HepG2 (cell line): ENCODE data around the gene CCDC85C. TPM values are rescaled to one million over a fixed set of nuclear protein-coding genes. Genes with fewer than 3 reads are reported as not detected.

ENCODE experiments used
- ATAC-seq: fragments of 200-7000 bp; cut with Tn5 transposase; 3 replicates; pipeline ENCODE4 v1.9.1; 2020; ENCODE audit warnings: mild to moderate bottlenecking, moderate library complexity
- BruUV-seq: library from RNA; stranded (reverse); fragments of 400-500 nt; replicated peaks from 2 replicates; lab custom pipeline; 2021; lab: Mats Ljungman, UMichigan
- CTCF ChIA-PET: fragments of 300-600 bp; formaldehyde crosslinking; extraction: SDS; loops from one replicate; lab custom pipeline; 2021; ENCODE audit warnings: low total read pairs, inconsistent platforms, low intra/inter-chr PET ratio; lab: Yijun Ruan, JAX
- POLR2A ChIA-PET: fragments of 350-600 bp; sonication (Branson Sonifier 250); formaldehyde crosslinking; loops from one replicate; lab custom pipeline; 2020; ENCODE audit warnings: antibody characterized with exemption, inconsistent platforms; lab: Yijun Ruan, JAX
- DNase-seq: peaks from one replicate; pipeline ENCODE4 v3.0.0-alpha.2; 2015; ENCODE audit warnings: low spot score
- FAIRE-seq: peaks from 3 replicates; lab custom pipeline; 2011; peaks lifted over from hg19 to GRCh38; lab: Jason Lieb, UNC
- H2AFZ ChIP-seq: one replicate; pipeline ENCODE4 v1.6.1; 2011; ENCODE audit warnings: low read length, inconsistent platforms
- H3K27ac ChIP-seq: fragments of 300-600 bp; 3 replicates; pipeline ENCODE4 v1.8.0; 2011; ENCODE audit warnings: mixed run types, mild to moderate bottlenecking, mixed read lengths, low read length, inconsistent platforms; ENCODE audit not compliant: insufficient read depth; ENCODE audit errors: extremely low read length
- H3K27me3 ChIP-seq, 2 experiments: fragments of 200-600 bp in 1 of 2; 2 replicates in 1 of 2; 3 replicates in 1 of 2; pipeline versions ENCODE4 v1.6.0 to v1.8.0; 2011; ENCODE audit warnings: low read length in 2 of 2, mild to moderate bottlenecking in 2 of 2, moderate library complexity in 2 of 2, inconsistent platforms in 1 of 2; ENCODE audit not compliant: insufficient read depth in 2 of 2, control insufficient read depth in 1 of 2
- H3K36me3 ChIP-seq, 2 experiments: fragments of 200-600 bp in 1 of 2; replicated peaks in 1 of 2; 2 replicates in 1 of 2; 3 replicates in 1 of 2; pipeline versions ENCODE4 v1.5.1 to v1.8.0; 2011; ENCODE audit warnings: low read length in 2 of 2, inconsistent platforms in 1 of 2; ENCODE audit not compliant: insufficient read depth in 2 of 2, control insufficient read depth in 1 of 2
- H3K4me1 ChIP-seq: 2 replicates; pipeline ENCODE4 v1.5.1; 2012; ENCODE audit warnings: low read length, inconsistent platforms; ENCODE audit not compliant: insufficient read depth
- H3K4me2 ChIP-seq: 2 replicates; pipeline ENCODE4 v1.6.0; 2011; ENCODE audit warnings: low read depth, low read length, inconsistent platforms
- H3K4me3 ChIP-seq, 3 experiments: fragments of 200-600 bp in 1 of 3; sonication (generic), shearing (Covaris generic) in 1 of 3; replicated peaks in 1 of 3; 2 replicates each; pipeline ENCODE4 v1.5.1; 2011 to 2016; ENCODE audit warnings: low read length in 3 of 3, inconsistent platforms in 2 of 3, low read depth in 2 of 3, mild to moderate bottlenecking in 2 of 3, control low read depth in 1 of 3, mixed read lengths in 1 of 3; ENCODE audit not compliant: insufficient read depth in 1 of 3
- H3K79me2 ChIP-seq: one replicate; pipeline ENCODE4 v1.6.1; 2011; ENCODE audit warnings: low read length, inconsistent platforms; ENCODE audit not compliant: insufficient read depth
- H3K9ac ChIP-seq: 2 replicates; pipeline ENCODE4 v1.6.0; 2011; ENCODE audit warnings: mild to moderate bottlenecking, low read depth, low read length, inconsistent platforms; ENCODE audit not compliant: insufficient read depth
- H3K9me3 ChIP-seq: 2 replicates; pipeline ENCODE4 v1.5.1; 2012; ENCODE audit warnings: mild to moderate bottlenecking, low read length
- H4K20me1 ChIP-seq: 2 replicates; pipeline ENCODE4 v1.6.0; 2011; ENCODE audit warnings: inconsistent platforms, mild to moderate bottlenecking, low read length, moderate library complexity; ENCODE audit not compliant: insufficient read depth
- AGO2 ChIP-seq: fragments of 200-400 bp; formaldehyde crosslinking; optimal IDR thresholded peaks from 2 replicates; pipeline ENCODE3; 2017; ENCODE audit warnings: mild to moderate bottlenecking, low read depth, low read length, moderate library complexity
- CEBPB ChIP-seq: IDR thresholded peaks from 2 replicates; pipeline ENCODE4 v1.6.1; 2011; ENCODE audit warnings: low read depth, low read length, improper control_type of control experiment, borderline replicate concordance
- CEBPG ChIP-seq: IDR thresholded peaks from 2 replicates; pipeline ENCODE4 v1.6.1; 2016
- ELF1 ChIP-seq: sonication (generic); formaldehyde crosslinking; IDR thresholded peaks from 2 replicates; pipeline ENCODE4 v1.4.0; 2020; ENCODE audit warnings: missing genetic modification reagents
- GFI1 ChIP-seq: sonication (generic); formaldehyde crosslinking; IDR thresholded peaks from 2 replicates; pipeline ENCODE4 v1.5.0; 2020; ENCODE audit warnings: missing genetic modification reagents, mild to moderate bottlenecking, borderline replicate concordance
- HDAC2 ChIP-seq: sonication (generic); formaldehyde crosslinking; IDR thresholded peaks from 2 replicates; pipeline ENCODE4 v1.4.0; 2020; ENCODE audit warnings: missing genetic modification reagents
- MAFF ChIP-seq: IDR thresholded peaks from 2 replicates; pipeline ENCODE4 v1.6.1; 2011; ENCODE audit warnings: low read depth, low read length, improper control_type of control experiment
- MAFK ChIP-seq, 2 experiments: IDR thresholded peaks in 1 of 2; conservative IDR thresholded peaks in 1 of 2; 2 replicates each; pipeline ENCODE4 v1.6.1; 2011; ENCODE audit warnings: improper control_type of control experiment in 2 of 2, low read length in 2 of 2
- NBN ChIP-seq: fragments of 450-650 bp; conservative IDR thresholded peaks from 2 replicates; pipeline ENCODE4 v1.6.1; 2017
- ZNF501 ChIP-seq: sonication (generic); formaldehyde crosslinking; IDR thresholded peaks from 2 replicates; pipeline ENCODE4 v1.5.1; 2020; ENCODE audit warnings: mild to moderate bottlenecking, moderate library complexity, missing genetic modification reagents
- WGBS: methylation state at CpG from one replicate; pipeline ENCODE4 v1.1.6; 2017; ENCODE audit warnings: low lambda C conversion rate; 5-methylcytosine and 5-hydroxymethylcytosine counted together
- in situ Hi-C: cut with HindIII; loops from 2 replicates; pipeline ENCODE4 v1.10.0; 2017; ENCODE audit warnings: low pct_unique_long_range_greater_than_20kb; ENCODE audit not compliant: extremely low pct_ligation_motif_present
- intact Hi-C: fragments of 100-400 bp; cut with micrococcal nuclease; formaldehyde crosslinking; loops from one replicate; pipeline ENCODE4 v1.10.0; 2022; ENCODE audit not compliant: unreplicated experiment
- polyA plus RNA-seq, 8 experiments: library from polyadenylated mRNA; depleted of rRNA in 3 of 8; stranded (reverse) in 7 of 8; unstranded in 1 of 8; fragments of >200 nt; fragmentation: Illumina TruSeq in 4 of 8; extraction: Trizol in 4 of 8; gene quantifications; 2 replicates each; pipeline versions ENCODE4 v1.2.1 to v1.2.3, GENCODE V29; 2011 to 2016; ENCODE audit warnings: low read depth in 4 of 8, missing spikeins in 1 of 8, mixed read lengths in 1 of 8; ENCODE audit not compliant: insufficient read depth in 1 of 8
- total RNA-seq, 5 experiments: library from RNA; depleted of rRNA; stranded (reverse); fragments of >200 nt; fragmentation: Illumina TruSeq; extraction: Trizol; gene quantifications; 2 replicates each; pipeline ENCODE4 v1.2.3, GENCODE V29; 2016; ENCODE audit warnings: low read depth in 1 of 5
- TF ChIP-seq, protein P1 (sequence below): sonication (generic); formaldehyde crosslinking; IDR thresholded peaks from 2 replicates; pipeline ENCODE4 v1.5.0; 2020; ENCODE audit warnings: missing genetic modification reagents

CCDC85C gene
- total and polyA plus RNA-seq, 2 of the 13 experiments (the other 11 are each of a cell fraction or from before 2014, with no cell fraction given) = 18.8 to 43.8 TPM

GRCh38 chr14:99535908-99536778 is 67.9 kb downstream of the CCDC85C start:
- FAIRE-seq = no peak
- Histone ChIP-seq H3K4me2 (no peak overlapping the region), H4K20me1 (peaks cover 36% of the 10 kb centered on the region; the same call in 1 of the 2 replicates), H3K4me3 (no peak overlapping the region), H3K79me2 (peaks cover 43% of the 10 kb centered on the region), H3K9ac (no peak overlapping the region), H2AFZ (no peak overlapping the region), H3K9me3 (no peaks in the 10 kb centered on the region), H3K36me3 (peaks cover 4 to 5% of the 10 kb centered on the region in 2 experiments; a peak in 2 of 5 replicates), H3K4me1 (peaks cover 27% of the 10 kb centered on the region), H3K27ac (no peak overlapping the region), H3K27me3 (no peaks in the 10 kb centered on the region)
- ATAC-seq = no peak
- TF ChIP-seq ELF1 (no peak), CEBPB (peak; percentile 91), NBN (no peak), MAFF (peak; percentile 55; the same call in 1 of the 2 replicates), CEBPG (CRISPR knock-in tag) (peak; percentile 34; the same call in 1 of the 2 replicates), MAFK (conservative IDR thresholded peaks at IDR 0.05 in 1 of 2, IDR thresholded peaks at IDR 0.05 in 1 of 2; ENCODE audit: low read length in 2 of 2) (peak; percentile 57 to 67), GFI1 (CRISPR knock-in tag) (no peak), AGO2 (peak; percentile 13), ZNF501 (CRISPR knock-in tag) (no peak), HDAC2 (CRISPR knock-in tag) (no peak)
- TF ChIP-seq, protein P1, sequence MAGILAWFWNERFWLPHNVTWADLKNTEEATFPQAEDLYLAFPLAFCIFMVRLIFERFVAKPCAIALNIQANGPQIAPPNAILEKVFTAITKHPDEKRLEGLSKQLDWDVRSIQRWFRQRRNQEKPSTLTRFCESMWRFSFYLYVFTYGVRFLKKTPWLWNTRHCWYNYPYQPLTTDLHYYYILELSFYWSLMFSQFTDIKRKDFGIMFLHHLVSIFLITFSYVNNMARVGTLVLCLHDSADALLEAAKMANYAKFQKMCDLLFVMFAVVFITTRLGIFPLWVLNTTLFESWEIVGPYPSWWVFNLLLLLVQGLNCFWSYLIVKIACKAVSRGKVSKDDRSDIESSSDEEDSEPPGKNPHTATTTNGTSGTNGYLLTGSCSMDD = no peak
- intact Hi-C loops = no loop called here
- WGBS = 90% methylated on average over 2 of the region's 24 CpGs
- no TSS peak for BruUV-seq
- DNase-seq = no peak
- POLR2A ChIA-PET = interaction anchor here (0.6 kb wide), 1 partner anchor 101 kb away, joined by 3 read pairs; no protein-coding TSS in a partner anchor
- in situ Hi-C loops = no loop called here
- CTCF ChIA-PET = no interaction called here
